GM10266 (cell line): ENCODE measurements around the gene RAMP3.

Experiments used
- DNase-seq: peaks from one replicate; pipeline ENCODE4 v3.0.0; 2012; ENCODE audit errors: extremely low spot score
- CTCF ChIP-seq: IDR thresholded peaks from 2 replicates; pipeline ENCODE4 v1.5.1; 2012; ENCODE audit warnings: mild to moderate bottlenecking, low read depth; ENCODE audit not compliant: control insufficient read depth, insufficient read depth; ENCODE audit errors: missing control alignments

The RAMP3 gene

GRCh38 chr7:45126201-45126600 lies 31.4 kb upstream of the RAMP3 start:
- DNase-seq: no peak
- TF ChIP-seq CTCF: no peak

- DNase-seq: no peak
- TF ChIP-seq CTCF: no peak
Observed at GRCh38 chr7:45126920-45127319, 30.7 kb upstream of the RAMP3 start.

GRCh38 chr7:45129181-45129800 lies 28.3 kb upstream of the RAMP3 start:
- no peak for DNase-seq

GRCh38 chr7:45129906-45130305 lies 27.7 kb upstream of the RAMP3 start:
- DNase-seq: no peak
- TF ChIP-seq CTCF: no peak

More at GRCh38 chr7:45129181-45129800, 28.3 kb upstream of the RAMP3 start:
- no peak for TF ChIP-seq CTCF

GRCh38 chr7:45130910-45131309 lies 26.7 kb upstream of the RAMP3 start:
- DNase-seq: no peak
- no peak for TF ChIP-seq CTCF

GRCh38 chr7:45131891-45132290 lies 25.7 kb upstream of the RAMP3 start:
- DNase-seq: no peak
- no peak for TF ChIP-seq CTCF

GRCh38 chr7:45132708-45133320 lies 24.8 kb upstream of the RAMP3 start:
- DNase-seq: no peak
- TF ChIP-seq CTCF: no peak
